ENCODE data around the gene PDGFRB. TPM values are rescaled to one million over a fixed set of nuclear protein-coding genes. Genes with fewer than 3 reads are reported as not detected.

PDGFRB gene
- total and polyA plus RNA-seq, 10 of the 15 experiments (the other 5 are each of a cell fraction or from before 2014, with no cell fraction given), result 0.02 to 3.0 (median 1.0) TPM

- H3K9me3 ChIP-seq (replicated peaks; ENCODE audit: control insufficient read depth, insufficient read depth, low read length), result no peaks in the 10 kb centered on the region
- no peak overlapping the region for H3K9ac ChIP-seq (ENCODE audit: control insufficient read depth, insufficient read depth, low read length)
- no peak for DNase-seq (ENCODE audit: low read depth, low spot score)
- in situ Hi-C loops (cut with MboI) (loop anchor here (5.0 kb wide), 1 partner anchor 95 kb away; no protein-coding TSS in a partner anchor), intact Hi-C loops (cut with micrococcal nuclease; ENCODE audit: unreplicated experiment) (no loop called here)
- no peak overlapping the region for H3K4me3 ChIP-seq
- no peak for TF ChIP-seq PML (IDR thresholded peaks at IDR 0.05; ENCODE audit: low read length)
- TF ChIP-seq ASH2L (IDR thresholded peaks at IDR 0.05; ENCODE audit: borderline replicate concordance, low read depth), result no peak
- no peak for TF ChIP-seq CUX1 (IDR thresholded peaks at IDR 0.05; ENCODE audit: insufficient replicate concordance, low read depth, low read length)
- no peak for TF ChIP-seq MTA2 (IDR thresholded peaks at IDR 0.05; ENCODE audit: low read depth)
- ChIA-PET POLR2A (interaction anchor here (0.6 kb wide), 1 partner anchor 33 kb away, joined by 3 read pairs; no protein-coding TSS in a partner anchor), CTCF (no interaction called here), SMC1A (ENCODE audit: uncharacterized antibody, unreplicated experiment) (no interaction called here), RAD21 (ENCODE audit: unreplicated experiment) (no interaction called here)
- no peaks in the 10 kb centered on the region for H4K20me1 ChIP-seq (ENCODE audit: control insufficient read depth, insufficient read depth)
- no peak overlapping the region for H2AFZ ChIP-seq (ENCODE audit: control insufficient read depth, low read depth, low read length)
- no peaks in the 10 kb centered on the region for H3K4me1 ChIP-seq (ENCODE audit: control insufficient read depth, insufficient read depth, low read length)
- FAIRE-seq, result no peak
- 55% methylated on average over 6 of the region's 6 CpGs for WGBS (ENCODE audit: insufficient coverage, insufficient replicate concordance, low lambda C conversion rate, missing lambda C conversion rate)
- H3K79me2 ChIP-seq (ENCODE audit: control insufficient read depth, insufficient read depth, low read length), result no peaks in the 10 kb centered on the region
- H3K36me3 ChIP-seq (ENCODE audit: control insufficient read depth in 2 of 2, insufficient read depth in 2 of 2, low read length in 1 of 2), result no peaks in the 10 kb centered on the region
- no peaks in the 10 kb centered on the region for H3K27me3 ChIP-seq (replicated peaks in 1 of 2; ENCODE audit: control insufficient read depth in 2 of 2, insufficient read depth in 2 of 2, low read length in 1 of 2)
- H3K27ac ChIP-seq (ENCODE audit: control insufficient read depth, insufficient read depth), result no peak overlapping the region
- no peak overlapping the region for H3K4me2 ChIP-seq (ENCODE audit: control insufficient read depth, insufficient read depth)
- no peak for ATAC-seq
- BruUV-seq (replicated peaks), result no TSS peak
Measured at GRCh38 chr5:150126921-150127265, 28.8 kb downstream of the PDGFRB start.
